KOPT-K1 (cell line): ENCODE measurements around the gene TTC19.
"Not testable (repeated sequence)": the region's sequence is repeated elsewhere in the genome, so short reads cannot be mapped to it uniquely, and the experiment has no call there.

Experiments
- H3K27ac ChIP-seq: fragments of 200-600 bp; sonication (generic); 2 replicates; pipeline ENCODE4 v1.5.1; 2016; ENCODE audit warnings: antibody characterized with exemption, mild to moderate bottlenecking, low read depth, low read length; ENCODE audit not compliant: poor library complexity, severe bottlenecking
- H3K36me3 ChIP-seq: fragments of 200-600 bp; sonication (generic); 2 replicates; pipeline ENCODE4 v1.5.1; 2017; ENCODE audit warnings: antibody characterized with exemption, mild to moderate bottlenecking, low read length, moderate library complexity; ENCODE audit not compliant: insufficient read depth
- H3K9me3 ChIP-seq: fragments of 200-600 bp; sonication (generic); 2 replicates; pipeline ENCODE4 v1.5.1; 2017; ENCODE audit warnings: antibody characterized with exemption, low read length, mild to moderate bottlenecking; ENCODE audit not compliant: insufficient read depth, poor library complexity, severe bottlenecking

The TTC19 gene

DNA sequence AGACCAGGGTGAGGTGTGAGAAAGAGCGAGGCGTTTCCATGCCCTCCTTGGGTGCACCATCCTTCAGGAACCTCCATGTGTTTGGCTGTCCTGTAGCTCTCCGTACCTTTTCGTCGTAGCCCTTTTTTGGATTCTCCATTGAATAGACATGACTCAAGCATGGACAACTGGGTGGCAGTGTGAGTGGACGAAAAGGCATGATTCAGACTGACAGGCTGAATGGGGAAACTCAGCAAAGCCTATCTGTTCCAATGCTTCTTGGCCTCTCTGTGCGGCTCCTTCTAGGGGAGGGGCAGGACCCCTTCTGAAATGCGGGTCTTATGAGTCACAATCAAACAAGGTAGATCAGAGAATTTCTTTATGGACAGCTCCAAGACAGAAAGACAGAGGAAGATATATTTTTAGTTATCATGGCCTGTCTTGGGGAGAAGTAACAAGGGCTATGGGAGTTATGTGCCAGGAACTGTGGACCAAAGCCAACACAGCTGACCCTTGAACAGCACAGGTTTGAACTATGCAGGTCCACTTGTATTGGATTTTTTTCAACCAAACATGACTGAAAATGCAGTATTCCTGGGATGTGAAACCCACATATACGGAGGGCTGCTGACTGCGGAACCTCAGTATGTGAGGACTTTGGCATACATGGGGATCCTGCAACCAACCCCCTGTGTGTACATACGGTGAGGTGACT, 31.8 kb upstream of the TTC19 start:
- H3K36me3 ChIP-seq, result no peaks in the 10 kb centered on the region; the same call in 1 of the 2 replicates
- H3K27ac ChIP-seq, result peak overlapping the region; percentile 89
- no peaks in the 10 kb centered on the region for H3K9me3 ChIP-seq

DNA sequence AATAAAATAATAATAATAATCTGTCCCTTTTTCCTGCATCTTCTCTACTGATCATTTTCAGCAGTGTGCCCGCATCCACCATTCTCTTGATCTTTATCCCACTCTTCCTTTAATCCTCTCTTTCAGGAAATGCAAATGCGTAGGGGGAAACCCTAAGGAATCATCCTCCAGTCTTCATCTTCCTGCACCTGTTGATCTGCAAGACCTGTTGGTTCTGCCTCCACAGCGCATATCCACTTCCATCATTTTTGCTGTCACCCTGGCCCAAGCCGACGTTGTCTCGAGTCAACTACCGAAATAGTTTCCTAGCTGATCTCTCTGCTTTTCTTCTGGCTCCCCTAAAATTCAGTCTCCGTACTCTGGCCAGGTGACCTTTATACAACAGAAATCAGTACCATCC, 30.2 kb upstream of the TTC19 start:
- H3K27ac ChIP-seq, result no peak overlapping the region
- peaks cover under 1% of the 10 kb centered on the region; the same call in 1 of the 2 replicates for H3K36me3 ChIP-seq
- H3K9me3 ChIP-seq, result no peaks in the 10 kb centered on the region

DNA sequence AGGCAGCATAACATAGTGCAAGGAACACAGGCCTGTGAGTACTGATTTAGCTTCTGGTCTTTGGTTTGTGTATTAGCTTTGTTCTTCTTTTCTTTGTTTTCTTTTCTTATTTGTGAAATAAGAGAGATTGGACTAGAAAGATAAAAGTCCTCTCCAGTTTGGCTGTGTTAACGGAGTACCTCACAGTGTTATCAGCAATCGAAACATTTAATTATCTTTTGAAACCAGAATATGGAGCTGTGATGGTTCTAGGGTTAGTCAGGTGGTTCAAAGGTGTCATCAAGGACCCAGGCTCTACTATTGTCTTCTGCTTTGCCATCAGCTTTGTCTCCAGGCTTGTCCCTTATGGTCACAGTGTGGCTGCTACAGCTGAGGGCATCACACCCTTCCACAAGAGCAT, 29.1 kb upstream of the TTC19 start:
- Histone ChIP-seq H3K36me3 (peaks cover 11% of the 10 kb centered on the region), H3K9me3 (no peaks in the 10 kb centered on the region), H3K27ac (no peak overlapping the region)

DNA sequence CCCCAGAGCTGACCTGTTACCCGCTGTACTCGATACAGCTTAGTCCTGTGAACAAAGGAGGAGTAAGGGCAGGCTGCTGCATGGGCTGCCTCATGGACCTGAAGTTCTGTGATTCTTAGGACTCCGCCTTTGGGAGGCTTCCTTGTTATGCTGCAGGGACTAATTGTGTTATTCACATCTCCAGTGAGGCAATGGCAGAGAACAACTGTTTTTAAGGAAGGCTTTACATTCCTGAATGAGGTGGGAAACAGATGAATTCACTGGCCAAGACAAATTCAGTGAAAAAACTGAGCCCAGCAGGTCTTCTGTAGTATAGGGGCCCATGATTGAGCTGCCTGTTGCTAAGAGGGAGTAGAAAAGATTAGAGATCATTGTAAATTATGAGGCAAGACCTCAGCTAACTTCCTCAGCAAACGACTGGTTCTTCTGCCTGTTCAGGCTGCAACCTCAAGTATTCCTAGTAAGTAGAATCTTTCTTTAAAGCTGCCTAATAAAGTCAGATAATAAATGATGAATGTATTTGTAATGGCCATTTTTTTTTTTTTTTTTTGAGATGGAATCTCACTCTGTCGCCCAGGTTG, 28.4 kb upstream of the TTC19 start:
- no peaks in the 10 kb centered on the region for H3K9me3 ChIP-seq
- peaks cover 13% of the 10 kb centered on the region for H3K36me3 ChIP-seq
- no peak overlapping the region for H3K27ac ChIP-seq

DNA sequence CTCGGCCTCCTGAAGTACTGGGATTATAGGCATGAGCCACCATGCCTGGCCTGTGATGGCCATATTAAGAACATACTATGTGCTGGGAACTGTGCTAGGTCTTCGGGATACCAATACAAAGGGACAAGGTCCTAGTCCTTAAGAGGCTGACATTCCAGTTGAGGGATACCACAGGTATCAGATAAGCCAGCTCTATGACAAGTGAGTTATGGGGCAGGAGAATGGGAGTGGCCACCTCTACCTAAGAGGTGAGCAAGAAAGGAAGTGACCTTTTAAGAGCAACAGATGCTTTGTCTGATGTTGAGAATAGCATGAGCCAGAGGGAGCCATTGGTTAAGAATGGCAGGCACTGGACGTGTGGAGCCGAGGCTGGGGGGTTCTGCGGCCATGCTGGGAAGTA, 27.7 kb upstream of the TTC19 start:
- Histone ChIP-seq H3K27ac (no peak overlapping the region), H3K36me3 (peaks cover 19% of the 10 kb centered on the region), H3K9me3 (no peaks in the 10 kb centered on the region)

DNA sequence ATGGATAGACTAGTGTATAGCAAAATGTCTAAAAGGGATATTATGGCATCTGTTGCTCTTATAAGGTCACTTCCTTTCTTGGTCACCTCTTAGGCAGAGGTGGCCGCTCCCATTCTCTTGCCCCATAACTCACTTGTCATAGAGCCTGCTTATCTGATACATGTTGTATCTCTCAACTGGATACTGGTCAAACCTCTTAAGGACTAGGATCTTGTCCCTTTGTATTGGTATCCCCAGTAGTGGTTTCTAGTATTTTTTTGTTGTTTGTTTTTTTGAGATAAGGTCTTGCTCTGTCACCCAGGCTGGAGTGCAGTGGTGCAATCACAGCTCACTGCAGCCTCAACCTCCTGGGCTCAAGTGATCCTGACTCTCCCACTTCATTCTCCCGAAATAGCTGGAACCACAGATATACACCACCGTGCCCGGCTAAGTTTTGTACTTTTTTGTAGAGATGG, 27.1 kb upstream of the TTC19 start:
- H3K36me3 ChIP-seq, result peaks cover 25% of the 10 kb centered on the region
- H3K27ac ChIP-seq, result no peak overlapping the region

DNA sequence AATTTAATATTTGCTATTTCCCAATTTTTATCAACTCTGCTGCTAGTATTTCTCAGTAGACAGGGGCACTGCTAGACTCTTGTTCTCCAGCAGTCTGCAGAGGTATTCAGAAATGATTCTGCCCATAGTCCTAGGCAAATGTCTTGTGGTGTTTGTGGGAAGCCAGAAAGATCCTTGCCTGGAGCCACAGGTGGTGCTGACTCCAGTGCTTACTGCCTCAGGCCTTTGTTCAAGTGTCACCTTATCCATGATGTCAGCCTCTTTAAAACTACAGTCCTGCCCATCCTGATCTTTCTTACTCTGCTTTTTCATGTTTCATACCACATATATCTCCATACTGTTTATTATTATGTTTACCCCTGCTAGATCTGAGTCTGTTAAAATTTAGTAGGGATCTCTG, 26.6 kb upstream of the TTC19 start:
- H3K36me3 ChIP-seq, result peaks cover 29% of the 10 kb centered on the region
- H3K27ac ChIP-seq, result no peak overlapping the region
- no peaks in the 10 kb centered on the region for H3K9me3 ChIP-seq

More for the DNA sequence above, 27.1 kb upstream of the TTC19 start:
- H3K9me3 ChIP-seq, result no peaks in the 10 kb centered on the region

DNA sequence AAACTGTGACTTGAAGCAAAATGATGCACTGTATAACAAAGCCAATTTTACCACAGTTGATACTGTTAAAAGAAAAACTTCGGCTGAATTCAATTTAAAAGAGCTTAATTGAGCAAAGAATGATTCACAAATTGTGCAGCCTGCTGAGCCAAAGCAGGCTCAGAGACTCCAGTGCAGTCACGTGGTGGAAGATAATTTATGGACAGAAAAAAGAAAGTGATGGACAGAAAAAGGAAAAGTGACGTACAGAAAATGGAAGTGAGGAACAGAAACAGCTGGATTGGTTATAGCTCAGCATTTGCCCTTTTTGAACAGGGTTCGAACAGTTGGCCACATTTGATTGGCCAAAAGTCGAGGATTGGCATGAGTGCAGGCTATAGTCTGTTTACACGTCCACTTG, 25.8 kb upstream of the TTC19 start:
- H3K9me3 ChIP-seq, result no peaks in the 10 kb centered on the region
- H3K27ac ChIP-seq, result no peak overlapping the region
- peaks cover 29% of the 10 kb centered on the region for H3K36me3 ChIP-seq

DNA sequence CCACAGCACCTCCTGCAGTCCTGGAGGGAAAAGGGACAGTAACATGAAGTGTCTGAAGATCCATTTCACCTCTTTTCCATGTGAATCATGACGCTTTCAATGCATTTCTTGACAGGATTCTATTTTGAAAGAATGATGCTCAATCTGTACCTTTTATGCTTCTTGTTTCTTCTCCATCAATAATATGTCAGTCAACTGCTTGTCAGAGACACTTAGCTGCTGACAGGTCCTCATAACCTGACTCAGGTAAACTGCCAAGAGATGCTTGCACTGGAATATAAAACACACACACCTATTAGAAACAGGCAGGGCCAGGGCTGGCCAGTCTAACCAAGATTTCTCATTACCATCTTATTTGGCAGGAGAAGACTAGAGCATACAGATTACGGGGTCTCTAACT, 21.7 kb upstream of the TTC19 start:
- H3K9me3 ChIP-seq, result no peaks in the 10 kb centered on the region
- peaks cover 55% of the 10 kb centered on the region for H3K36me3 ChIP-seq
- no peak overlapping the region for H3K27ac ChIP-seq

DNA sequence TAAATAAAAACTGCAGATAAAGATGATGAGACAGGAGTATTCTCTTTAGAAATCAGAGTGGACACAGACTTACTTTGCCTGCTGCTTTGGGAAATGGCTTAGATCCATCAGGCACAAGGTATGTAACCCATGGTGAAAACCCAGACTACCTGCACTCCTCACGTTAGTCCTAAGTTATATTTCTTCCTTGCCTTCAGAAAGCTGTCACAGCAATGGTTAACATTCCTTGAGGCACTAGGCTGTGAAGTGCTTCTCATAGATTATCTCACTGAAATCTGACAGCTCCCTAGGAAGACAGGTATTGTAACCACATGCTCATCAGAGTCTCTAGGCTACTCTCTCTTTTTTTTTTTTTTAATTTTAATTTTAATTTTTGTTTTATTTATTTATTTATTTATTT, 21.0 kb upstream of the TTC19 start:
- Histone ChIP-seq H3K9me3 (no peaks in the 10 kb centered on the region), H3K36me3 (peaks cover 62% of the 10 kb centered on the region), H3K27ac (no peak overlapping the region)

DNA sequence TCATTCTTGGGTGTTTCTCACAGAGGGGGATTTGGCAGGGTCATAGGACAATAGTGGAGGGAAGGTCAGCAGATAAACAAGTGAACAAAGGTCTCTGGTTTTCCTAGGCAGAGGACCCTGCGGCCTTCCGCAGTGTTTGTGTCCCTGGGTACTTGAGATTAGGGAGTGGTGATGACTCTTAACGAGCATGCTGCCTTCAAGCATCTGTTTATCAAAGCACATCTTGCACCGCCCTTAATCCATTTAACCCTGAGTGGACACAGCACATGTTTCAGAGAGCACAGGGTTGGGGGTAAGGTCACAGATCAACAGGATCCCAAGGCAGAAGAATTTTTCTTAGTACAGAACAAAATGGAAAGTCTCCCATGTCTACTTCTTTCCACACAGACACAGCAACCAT, 20.6 kb upstream of the TTC19 start:
- H3K36me3 ChIP-seq, result peaks cover 66% of the 10 kb centered on the region
- not testable (repeated sequence) for H3K9me3 ChIP-seq

DNA sequence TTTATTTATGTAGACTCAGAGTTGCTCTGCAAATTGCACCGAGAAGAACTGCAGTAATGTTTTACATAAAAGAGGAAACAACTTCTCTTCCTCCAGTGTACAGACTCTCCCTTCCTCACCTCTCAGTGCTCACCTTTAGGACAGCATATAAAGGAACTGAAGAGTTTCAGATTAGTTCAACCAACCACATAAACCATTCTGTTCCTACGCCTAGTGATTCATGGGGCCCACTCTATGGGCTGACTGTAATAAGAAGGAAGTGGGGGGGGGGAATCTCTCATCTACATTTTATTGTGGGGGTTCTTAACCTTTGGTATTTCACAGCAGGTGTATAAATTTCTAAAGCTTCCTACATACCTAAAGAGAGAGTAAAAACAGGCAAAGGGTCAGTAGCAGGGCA, 18.4 kb upstream of the TTC19 start:
- Histone ChIP-seq H3K9me3 (no peaks in the 10 kb centered on the region), H3K36me3 (peaks cover 73% of the 10 kb centered on the region), H3K27ac (no peak overlapping the region)

More for the DNA sequence above, 20.6 kb upstream of the TTC19 start:
- H3K27ac ChIP-seq, result not testable (repeated sequence)

DNA sequence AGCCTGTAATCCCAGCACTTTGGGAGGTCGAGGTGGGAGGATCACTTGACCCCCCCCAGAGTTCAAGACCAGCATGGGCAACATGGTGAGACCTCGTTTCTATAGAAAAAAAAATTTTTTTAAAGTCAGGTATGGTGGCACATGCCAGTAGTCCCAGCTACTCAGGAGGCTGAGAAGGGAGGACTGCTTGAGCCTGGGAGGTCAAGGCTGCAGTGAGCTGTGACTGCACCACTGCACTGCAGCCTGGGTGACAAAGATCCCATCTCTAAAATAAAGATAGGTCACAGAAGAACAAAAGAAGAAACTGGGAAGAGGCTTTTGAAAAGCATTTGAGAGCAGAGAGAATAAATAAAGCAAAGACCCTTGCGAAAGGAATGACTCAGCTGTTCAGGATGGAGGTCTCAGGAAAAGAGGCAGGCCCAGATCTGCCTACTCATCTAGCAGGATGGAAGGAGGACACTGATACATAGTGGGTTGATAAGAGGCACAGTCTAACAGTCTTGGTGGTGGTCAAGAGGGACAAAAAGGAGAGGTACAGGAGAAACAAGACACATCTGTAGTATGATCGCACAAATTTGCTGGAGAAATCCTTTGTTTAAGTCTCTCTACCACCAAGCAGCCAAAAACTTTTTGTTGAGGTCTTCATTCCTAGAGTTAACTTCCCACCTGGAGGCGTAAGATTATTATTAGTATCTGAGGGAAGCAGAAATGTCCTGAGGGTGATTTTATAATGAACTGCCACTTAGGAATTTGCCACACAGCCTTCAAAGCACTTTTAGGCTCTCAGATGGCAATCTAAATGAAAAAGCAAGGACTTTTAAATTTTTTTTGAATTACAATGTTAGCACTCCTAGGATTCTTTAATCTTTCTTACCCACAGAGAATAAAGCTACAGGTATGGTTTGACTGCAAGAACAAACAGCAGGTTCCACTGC, 17.7 kb upstream of the TTC19 start:
- H3K36me3 ChIP-seq, result peaks cover 73% of the 10 kb centered on the region
- no peak overlapping the region for H3K27ac ChIP-seq
- no peaks in the 10 kb centered on the region for H3K9me3 ChIP-seq

DNA sequence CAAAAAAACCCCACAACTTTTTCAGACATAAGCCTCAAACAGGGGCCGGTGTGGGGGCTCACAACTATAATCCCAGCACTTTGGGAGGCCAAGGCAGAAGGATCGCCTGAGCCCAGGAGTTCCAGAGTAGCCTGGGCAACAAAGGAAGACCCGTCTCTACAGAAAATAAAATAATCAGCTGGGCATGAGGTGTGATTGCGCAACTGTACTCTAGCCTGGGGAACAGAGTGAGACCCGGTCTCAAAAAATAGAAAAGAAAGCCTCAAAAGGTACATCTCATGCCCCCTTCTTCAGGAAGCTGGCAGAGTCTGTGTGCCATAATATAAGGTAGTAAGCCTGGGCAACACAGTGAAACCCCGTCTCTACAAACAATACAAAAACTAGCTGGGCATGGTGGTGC, 3.3 kb upstream of the TTC19 start:
- Histone ChIP-seq H3K36me3 (peaks cover 6% of the 10 kb centered on the region; the same call in 1 of the 2 replicates), H3K9me3 (no peaks in the 10 kb centered on the region), H3K27ac (no peak overlapping the region)

DNA sequence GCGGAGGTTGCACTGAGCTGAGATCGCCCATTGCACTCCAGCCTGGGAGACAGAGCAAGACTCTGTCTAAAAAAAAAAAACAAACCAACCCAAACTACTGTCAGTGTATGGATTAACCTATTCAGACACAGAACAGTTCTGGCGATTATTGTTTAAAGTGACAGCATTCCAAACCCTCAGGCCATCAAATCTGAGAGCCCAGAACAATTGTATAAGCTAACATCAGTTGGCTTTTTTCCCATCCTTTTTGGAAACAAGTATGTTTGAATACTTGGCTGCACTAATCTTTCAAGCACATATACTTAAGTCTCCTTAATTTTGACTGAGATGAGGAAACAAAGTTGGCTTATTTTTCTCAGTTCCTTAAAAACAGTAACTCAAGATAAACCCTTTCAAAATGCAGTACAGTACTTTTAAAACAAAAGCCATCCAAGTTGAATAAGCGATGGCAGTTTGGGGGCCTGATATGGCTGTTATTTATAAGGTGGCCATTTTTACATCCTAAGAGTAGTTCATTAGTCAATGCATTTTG, 1.5 kb upstream of the TTC19 start:
- peak overlapping the region; percentile 80 for H3K27ac ChIP-seq
- H3K36me3 ChIP-seq, result peaks cover 20% of the 10 kb centered on the region
- no peaks in the 10 kb centered on the region for H3K9me3 ChIP-seq
